ENCODE measurements around the gene CHCHD6. TPM values are rescaled to one million over a fixed set of nuclear protein-coding genes. Genes with fewer than 3 reads are reported as not detected.

The CHCHD6 gene
- total RNA-seq, 1 experiment from 2014 or later, result 40.9 TPM

- Mint-ChIP-seq H3K4me3 (no peak overlapping the region), H3K27ac (no peak overlapping the region), H3K4me1 (0 out of 2 replicates have a peak, but pooled peaks cover 3% of the 10 kb centered on the region), H3K27me3 (ENCODE audit: low read depth) (peaks cover under 1% of the 10 kb centered on the region; the same call in 1 of the 2 replicates), H3K36me3 (peaks cover 1% of the 10 kb centered on the region), H3K9me3 (peaks cover 1% of the 10 kb centered on the region)
- TF ChIP-seq FOXJ3 (CRISPR knock-in tag; IDR thresholded peaks at IDR 0.05; ENCODE audit: borderline replicate concordance) (no peak), ZNF138 (CRISPR knock-in tag; conservative IDR thresholded peaks at IDR 0.05) (no peak), NR1H2 (CRISPR knock-in tag; IDR thresholded peaks at IDR 0.05) (no peak), FOXP1 (CRISPR knock-in tag; IDR thresholded peaks at IDR 0.05; ENCODE audit: borderline replicate concordance) (no peak), ARID4B (CRISPR knock-in tag; IDR thresholded peaks at IDR 0.05; ENCODE audit: borderline replicate concordance) (no peak)
- ATAC-seq (no peak), DNase-seq (ENCODE audit: low spot score) (no peak)
- POLR2A ChIA-PET, result no interaction called here
- CTCF ChIA-PET, result interaction anchor here (1.1 kb wide), 1 partner anchor 13 kb away, joined by 3 read pairs; no protein-coding TSS in a partner anchor
These were observed 166.7 kb downstream of the CHCHD6 start for GRCh38 chr3:126870608-126871210.

GRCh38 chr3:126872701-126873342 is 168.8 kb downstream of the CHCHD6 start:
- H3K27me3 Mint-ChIP-seq (ENCODE audit: low read depth), result no peaks in the 10 kb centered on the region
- DNase-seq (ENCODE audit: low spot score), result no peak
- ATAC-seq, result no peak
- TF ChIP-seq ZNF121 (CRISPR knock-in tag; IDR thresholded peaks at IDR 0.05) (no peak), ZNF423 (CRISPR knock-in tag; IDR thresholded peaks at IDR 0.05) (no peak), CDX4 (CRISPR knock-in tag; IDR thresholded peaks at IDR 0.05; ENCODE audit: borderline replicate concordance) (no peak), TP53 (CRISPR knock-in tag; IDR thresholded peaks at IDR 0.05) (no peak), SMAD3 (CRISPR knock-in tag; IDR thresholded peaks at IDR 0.05; ENCODE audit: borderline replicate concordance) (no peak), NR2C2 (CRISPR knock-in tag; IDR thresholded peaks at IDR 0.05) (no peak), ELF4 (CRISPR knock-in tag; IDR thresholded peaks at IDR 0.05; ENCODE audit: low read depth) (no peak), GABPB1 (CRISPR knock-in tag; IDR thresholded peaks at IDR 0.05) (no peak), ZNF138 (CRISPR knock-in tag; conservative IDR thresholded peaks at IDR 0.05) (no peak), ETV6 (CRISPR knock-in tag; IDR thresholded peaks at IDR 0.05) (no peak), ATF1 (CRISPR knock-in tag; IDR thresholded peaks at IDR 0.05) (no peak), ATF6 (CRISPR knock-in tag; IDR thresholded peaks at IDR 0.05) (no peak), RELA (CRISPR knock-in tag; IDR thresholded peaks at IDR 0.05; ENCODE audit: borderline replicate concordance) (no peak), ZNF512 (CRISPR knock-in tag; IDR thresholded peaks at IDR 0.05; ENCODE audit: borderline replicate concordance) (no peak), GRHL2 (CRISPR knock-in tag; IDR thresholded peaks at IDR 0.05; ENCODE audit: insufficient replicate concordance, severe bottlenecking) (no peak), PRRX2 (CRISPR knock-in tag; IDR thresholded peaks at IDR 0.05) (no peak)
- ChIA-PET CTCF (no interaction called here), POLR2A (no interaction called here)
- no peaks in the 10 kb centered on the region for H3K9me3 Mint-ChIP-seq
- no peaks in the 10 kb centered on the region for H3K36me3 Mint-ChIP-seq
- H3K4me1 Mint-ChIP-seq, result no peaks in the 10 kb centered on the region
- no peak overlapping the region for H3K4me3 Mint-ChIP-seq
- no peak overlapping the region for H3K27ac Mint-ChIP-seq

All from WTC11 (cell line).